Gastrocnemius medialis (tissue), 4 donors: ENCODE results near the gene UBE2L6. TPM values are rescaled to one million over a fixed set of nuclear protein-coding genes. Genes with fewer than 3 reads are reported as not detected.

ENCODE experiments used
- ATAC-seq, 2 donors: fragments of 150-250 bp; one replicate each; pipeline ENCODE4 v1.9.1; 2016
- DNase-seq, 2 donors: peaks; one replicate each; pipeline ENCODE4 v3.0.0-alpha.2; 2019
- H3K27ac ChIP-seq, 4 donors: fragments of 200-600 bp; sonication (generic); 1 replicate in 1 of 4; 2 replicates in 3 of 4; pipeline ENCODE4 v1.5.1; 2016 to 2018; ENCODE audit warnings: mild to moderate bottlenecking in 2 of 4, moderate library complexity in 1 of 4
- H3K27me3 ChIP-seq, 3 donors: fragments of 200-600 bp; sonication (generic) in 2 of 3; 1 replicate in 1 of 3; 2 replicates in 2 of 3; pipeline versions ENCODE4 v1.5.1 to v1.6.0; 2016 to 2019; ENCODE audit warnings: mild to moderate bottlenecking in 1 of 3, moderate library complexity in 1 of 3
- H3K36me3 ChIP-seq, 2 donors: fragments of 200-600 bp; sonication (generic) in 1 of 2; one replicate each; pipeline ENCODE4 v1.5.1; 2017 to 2018
- H3K4me1 ChIP-seq, 2 donors: fragments of 200-600 bp; sonication (generic) in 1 of 2; one replicate each; pipeline ENCODE4 v1.5.1; 2016 to 2017; ENCODE audit warnings: mild to moderate bottlenecking in 2 of 2
- H3K4me3 ChIP-seq, 4 donors: fragments of 200-600 bp; sonication (generic) in 3 of 4; 1 replicate in 1 of 4; 2 replicates in 3 of 4; pipeline ENCODE4 v1.5.1; 2016 to 2019; ENCODE audit warnings: mild to moderate bottlenecking in 2 of 4
- H3K9me3 ChIP-seq, 3 donors: fragments of 200-600 bp; sonication (generic) in 2 of 3; 1 replicate in 1 of 3; 2 replicates in 2 of 3; pipeline ENCODE4 v1.5.1; 2016 to 2019
- POLR2A ChIP-seq, 2 donors: fragments of 450-650 bp; IDR thresholded peaks; one replicate each; pipeline ENCODE4 v1.6.1; 2017; ENCODE audit warnings: antibody characterized with exemption in 2 of 2, mild to moderate bottlenecking in 2 of 2, moderate library complexity in 2 of 2
- in situ Hi-C, 4 donors: fragments of 200-750 bp; cut with MboI; loops; one replicate each; pipeline versions ENCODE4 v1.15.0 to v1.8.0; 2017; ENCODE audit warnings: low sequenced_read_pairs in 4 of 4
- intact Hi-C: fragments of 100-400 bp; cut with DNase I; formaldehyde crosslinking; loops from one replicate; pipeline ENCODE4 v1.15.1; 2023; ENCODE audit warnings: low total_unique reads
- total RNA-seq, 4 donors: library from RNA; depleted of rRNA; stranded (reverse); fragments of >200 nt; gene quantifications; one replicate each; pipeline versions ENCODE4 v1.1.0 to v1.2.3, GENCODE V29; 2016
- TF ChIP-seq, protein P1 (sequence below), 5 experiments: fragments of 450-650 bp in 3 of 5; fragments of 200-600 bp in 2 of 5; sonication (generic) in 2 of 5; IDR thresholded peaks in 4 of 5; conservative IDR thresholded peaks in 1 of 5; 1 replicate in 4 of 5; 2 replicates in 1 of 5; pipeline ENCODE4 v1.5.1; 2016 to 2019; ENCODE audit warnings: antibody characterized with exemption in 5 of 5, mild to moderate bottlenecking in 3 of 5, moderate library complexity in 3 of 5

UBE2L6 gene
- total RNA-seq, 4 donors from 2014 or later, result 5.5 to 9.0 (median 6.7) TPM

DNA sequence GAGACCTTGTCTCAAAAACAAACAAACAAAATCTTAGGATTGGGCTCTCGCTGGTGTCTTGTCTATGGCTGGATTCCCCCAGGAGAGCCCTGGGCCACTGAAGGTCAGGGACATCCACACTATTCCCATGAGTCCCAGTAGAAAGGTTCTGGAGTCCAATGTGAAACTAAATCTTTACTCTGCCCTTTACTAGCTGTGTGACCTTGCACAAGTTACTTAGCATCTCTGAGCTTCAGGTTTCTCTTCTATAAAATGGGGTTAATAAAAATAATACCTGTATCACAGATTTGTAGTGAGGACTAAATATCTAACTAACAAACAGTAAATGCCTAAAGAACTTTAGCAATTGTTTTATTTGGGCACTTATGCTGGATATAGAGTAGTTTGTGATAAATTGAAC, 61.0 kb downstream of the UBE2L6 start:
- no peaks in the 10 kb centered on the region for H3K9me3 ChIP-seq
- no peak overlapping the region for H3K4me3 ChIP-seq
- ATAC-seq (no peak), DNase-seq (no peak)
- intact Hi-C loops (no loop called here), in situ Hi-C loops (no loop called here)
- TF ChIP-seq, protein P1, sequence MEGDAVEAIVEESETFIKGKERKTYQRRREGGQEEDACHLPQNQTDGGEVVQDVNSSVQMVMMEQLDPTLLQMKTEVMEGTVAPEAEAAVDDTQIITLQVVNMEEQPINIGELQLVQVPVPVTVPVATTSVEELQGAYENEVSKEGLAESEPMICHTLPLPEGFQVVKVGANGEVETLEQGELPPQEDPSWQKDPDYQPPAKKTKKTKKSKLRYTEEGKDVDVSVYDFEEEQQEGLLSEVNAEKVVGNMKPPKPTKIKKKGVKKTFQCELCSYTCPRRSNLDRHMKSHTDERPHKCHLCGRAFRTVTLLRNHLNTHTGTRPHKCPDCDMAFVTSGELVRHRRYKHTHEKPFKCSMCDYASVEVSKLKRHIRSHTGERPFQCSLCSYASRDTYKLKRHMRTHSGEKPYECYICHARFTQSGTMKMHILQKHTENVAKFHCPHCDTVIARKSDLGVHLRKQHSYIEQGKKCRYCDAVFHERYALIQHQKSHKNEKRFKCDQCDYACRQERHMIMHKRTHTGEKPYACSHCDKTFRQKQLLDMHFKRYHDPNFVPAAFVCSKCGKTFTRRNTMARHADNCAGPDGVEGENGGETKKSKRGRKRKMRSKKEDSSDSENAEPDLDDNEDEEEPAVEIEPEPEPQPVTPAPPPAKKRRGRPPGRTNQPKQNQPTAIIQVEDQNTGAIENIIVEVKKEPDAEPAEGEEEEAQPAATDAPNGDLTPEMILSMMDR (IDR thresholded peaks at IDR 0.05 in 4 of 5, conservative IDR thresholded peaks at IDR 0.05 in 1 of 5), result no peak
- TF ChIP-seq POLR2A (IDR thresholded peaks at IDR 0.05), result no peak
- no peaks in the 10 kb centered on the region for H3K36me3 ChIP-seq
- peaks cover 3 to 9% of the 10 kb centered on the region in 2 donors for H3K4me1 ChIP-seq
- no peaks in the 10 kb centered on the region for H3K27me3 ChIP-seq
- H3K27ac ChIP-seq, result no peak overlapping the region

DNA sequence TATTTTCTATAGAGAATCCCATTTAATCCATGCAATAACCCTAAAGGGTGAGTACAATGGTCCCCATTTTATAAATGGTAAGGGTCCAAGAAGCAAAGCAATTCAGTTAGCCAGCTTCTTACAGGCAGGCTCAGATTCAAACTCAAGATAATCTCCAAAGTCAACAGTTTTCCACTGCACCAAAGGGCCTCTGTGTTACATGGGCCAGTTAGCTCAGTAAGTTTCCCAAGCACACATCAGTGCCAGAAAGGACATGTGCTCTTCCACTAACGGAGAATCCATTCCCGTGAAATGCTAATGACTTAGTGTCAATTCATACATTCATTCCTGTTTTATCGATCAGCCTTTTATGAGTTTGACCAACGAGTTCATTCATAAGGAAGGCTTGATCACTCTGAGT, 63.0 kb downstream of the UBE2L6 start:
- intact Hi-C loops (no loop called here), in situ Hi-C loops (no loop called here)
- Histone ChIP-seq H3K4me1 (peaks cover 21 to 27% of the 10 kb centered on the region in 2 donors), H3K27ac (no peak overlapping the region), H3K27me3 (no peaks in the 10 kb centered on the region), H3K4me3 (no peak overlapping the region), H3K9me3 (no peaks in the 10 kb centered on the region), H3K36me3 (no peaks in the 10 kb centered on the region)
- no peak for TF ChIP-seq POLR2A (IDR thresholded peaks at IDR 0.05)
- TF ChIP-seq, protein P1 (IDR thresholded peaks at IDR 0.05 in 4 of 5, conservative IDR thresholded peaks at IDR 0.05 in 1 of 5), result no peak
- no peak for DNase-seq
- no peak for ATAC-seq

DNA sequence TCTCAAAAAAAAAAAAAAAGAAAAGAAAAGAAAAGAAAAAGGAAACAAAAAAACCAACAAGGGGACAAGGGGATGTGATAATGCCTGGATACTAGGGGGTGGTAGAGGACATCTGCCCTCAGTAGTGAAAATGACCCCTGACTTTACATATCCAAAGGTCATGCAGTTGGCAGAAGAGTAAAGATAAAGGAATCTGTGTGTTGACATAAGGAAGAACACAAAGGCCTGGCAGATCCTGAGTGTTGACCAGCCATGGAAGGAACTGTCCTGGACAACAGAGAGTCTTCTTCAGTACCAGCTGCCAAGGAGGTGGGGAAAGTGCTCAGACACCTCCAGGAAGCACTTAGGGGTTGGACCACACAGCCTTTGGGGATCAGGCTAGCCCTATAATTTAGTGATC, 64.6 kb downstream of the UBE2L6 start:
- Histone ChIP-seq H3K9me3 (no peaks in the 10 kb centered on the region), H3K27me3 (no peaks in the 10 kb centered on the region), H3K4me1 (peaks cover 28 to 39% of the 10 kb centered on the region in 2 donors), H3K27ac (peak overlapping the region in 2 of 4 donors; percentile 10 to 87), H3K36me3 (no peaks in the 10 kb centered on the region), H3K4me3 (no peak overlapping the region)
- intact Hi-C loops, result no loop called here
- in situ Hi-C loops, result no loop called here
- ATAC-seq, result no peak
- TF ChIP-seq, protein P1 (IDR thresholded peaks at IDR 0.05 in 4 of 5, conservative IDR thresholded peaks at IDR 0.05 in 1 of 5), result no peak
- TF ChIP-seq POLR2A (IDR thresholded peaks at IDR 0.05), result no peak
- DNase-seq, result no peak

DNA sequence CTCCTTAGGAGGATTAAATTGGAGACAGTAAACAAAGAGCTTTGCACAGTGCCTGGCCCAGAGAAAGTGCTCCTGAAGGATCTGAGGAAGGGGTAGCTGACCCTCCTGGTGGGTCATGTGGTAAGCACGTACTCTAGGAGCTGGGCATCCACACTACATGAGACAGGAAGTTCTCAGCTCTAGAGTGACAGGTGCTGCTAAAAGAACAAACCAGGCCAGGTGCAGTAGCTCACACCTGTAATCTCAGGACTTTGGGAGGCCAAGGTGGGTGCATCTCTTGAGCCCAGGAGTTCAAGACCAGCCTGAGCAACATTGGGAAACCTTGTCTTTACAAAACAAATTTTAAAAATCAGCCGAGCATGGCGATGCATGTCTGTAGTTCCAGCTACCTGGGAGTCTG, 65.1 kb downstream of the UBE2L6 start:
- no peak for ATAC-seq
- H3K4me3 ChIP-seq, result no peak overlapping the region
- peak overlapping the region; percentile 87 to 95 (median 92) for H3K27ac ChIP-seq
- in situ Hi-C loops, result no loop called here
- H3K36me3 ChIP-seq, result no peaks in the 10 kb centered on the region
- H3K4me1 ChIP-seq, result peaks cover 28 to 39% of the 10 kb centered on the region in 2 donors
- no peaks in the 10 kb centered on the region for H3K9me3 ChIP-seq
- no peak for TF ChIP-seq POLR2A (IDR thresholded peaks at IDR 0.05)
- TF ChIP-seq, protein P1 (IDR thresholded peaks at IDR 0.05 in 4 of 5, conservative IDR thresholded peaks at IDR 0.05 in 1 of 5), result no peak
- intact Hi-C loops, result no loop called here
- H3K27me3 ChIP-seq, result no peaks in the 10 kb centered on the region
- no peak for DNase-seq

DNA sequence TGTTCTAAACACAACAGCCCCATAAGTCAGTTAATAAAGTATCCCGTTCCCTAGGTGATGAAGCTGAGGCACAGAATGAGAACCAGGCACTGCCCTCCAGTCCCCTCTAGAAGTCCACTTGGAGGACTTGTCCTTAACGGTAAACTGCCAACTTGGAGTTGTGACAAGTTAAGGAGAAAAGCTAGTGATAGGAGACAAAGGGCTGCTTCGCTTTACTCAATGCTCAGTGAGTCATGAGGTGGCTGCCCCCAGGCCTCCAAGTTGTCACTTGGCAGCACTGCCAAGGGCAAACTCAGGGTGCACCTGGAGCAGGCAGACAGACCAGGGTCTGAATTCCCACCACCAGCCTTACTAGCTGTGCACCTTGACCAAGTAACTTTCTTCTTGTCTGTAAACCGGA, 65.5 kb downstream of the UBE2L6 start:
- no peaks in the 10 kb centered on the region for H3K36me3 ChIP-seq
- H3K27me3 ChIP-seq, result no peaks in the 10 kb centered on the region
- H3K9me3 ChIP-seq, result no peaks in the 10 kb centered on the region
- intact Hi-C loops (loop anchor here (2.0 kb wide), 1 partner anchor 13 kb away; the partner anchor contains the start of gene SLC43A1), in situ Hi-C loops (no loop called here)
- H3K27ac ChIP-seq, result peak overlapping the region; percentile 87 to 95 (median 92)
- no peak overlapping the region for H3K4me3 ChIP-seq
- ATAC-seq, result peak in 1 of 2 donors; percentile 43
- peak in 1 of 2 donors; percentile 74 for DNase-seq
- TF ChIP-seq, protein P1 (IDR thresholded peaks at IDR 0.05 in 4 of 5, conservative IDR thresholded peaks at IDR 0.05 in 1 of 5), result no peak
- no peak for TF ChIP-seq POLR2A (IDR thresholded peaks at IDR 0.05)
- peaks cover 28 to 39% of the 10 kb centered on the region in 2 donors for H3K4me1 ChIP-seq
